Stimulated activated memory B cell treated with anti-CD40 and anti-IgM and Interleukin-4, amounts not matched to agents 10 μg/mL and 1 μg/mL and 100 μg/mL, for 72 hours (primary cell): ENCODE data around the gene DLG2.

Experiments
- ATAC-seq: fragments of 150-1000 bp; cut with Tn5 transposase; 2 replicates; pipeline ENCODE4 v1.10.0; 2021
- H3K27ac Mint-ChIP-seq: one replicate; pipeline ENCODE4 v1.8.0; 2022; ENCODE audit warnings: mild to moderate bottlenecking, mixed read lengths
- H3K27me3 Mint-ChIP-seq: one replicate; pipeline ENCODE4 v1.8.0; 2022; ENCODE audit warnings: mixed read lengths
- H3K36me3 Mint-ChIP-seq: one replicate; pipeline ENCODE4 v1.8.0; 2022; ENCODE audit warnings: mixed read lengths
- H3K4me1 Mint-ChIP-seq: one replicate; pipeline ENCODE4 v1.8.0; 2022; ENCODE audit warnings: mixed read lengths
- H3K4me3 Mint-ChIP-seq: one replicate; pipeline ENCODE4 v1.8.0; 2022; ENCODE audit warnings: mild to moderate bottlenecking, moderate library complexity, mixed read lengths
- H3K9me3 Mint-ChIP-seq: one replicate; pipeline ENCODE4 v1.8.0; 2022; ENCODE audit warnings: mixed read lengths

Gene DLG2

DNA sequence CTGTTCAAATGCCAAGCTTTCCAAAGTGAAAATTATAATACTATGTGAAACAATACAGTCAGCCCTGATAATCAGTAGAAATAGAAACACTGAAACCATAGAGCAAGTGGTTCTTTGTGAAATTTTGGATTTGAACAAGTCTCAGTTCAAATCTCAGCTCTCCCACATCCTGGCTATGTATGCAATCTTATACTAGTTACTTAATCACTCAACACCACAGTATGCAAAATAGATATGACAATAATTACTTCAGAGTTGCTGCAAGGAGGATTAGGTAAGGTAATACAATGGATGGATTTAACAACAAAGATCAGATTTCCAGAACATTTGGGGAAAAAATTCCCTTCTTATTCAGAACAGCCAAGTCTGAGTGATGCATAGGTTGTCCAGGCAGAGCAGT lies 1489.2 kb downstream of the DLG2 start:
- H3K4me3 Mint-ChIP-seq, result no peak overlapping the region
- no peaks in the 10 kb centered on the region for H3K27me3 Mint-ChIP-seq
- no peaks in the 10 kb centered on the region for H3K4me1 Mint-ChIP-seq
- H3K9me3 Mint-ChIP-seq, result no peaks in the 10 kb centered on the region
- H3K36me3 Mint-ChIP-seq, result no peaks in the 10 kb centered on the region
- no peak for ATAC-seq
- H3K27ac Mint-ChIP-seq, result no peak overlapping the region

GRCh38 chr11:84137505-84137904 lies 1489.6 kb downstream of the DLG2 start:
- no peak overlapping the region for H3K27ac Mint-ChIP-seq
- ATAC-seq, result no peak
- H3K4me1 Mint-ChIP-seq, result no peaks in the 10 kb centered on the region
- no peak overlapping the region for H3K4me3 Mint-ChIP-seq
- no peaks in the 10 kb centered on the region for H3K9me3 Mint-ChIP-seq
- no peaks in the 10 kb centered on the region for H3K36me3 Mint-ChIP-seq
- H3K27me3 Mint-ChIP-seq, result no peaks in the 10 kb centered on the region

GRCh38 chr11:84136926-84137325 lies 1490.2 kb downstream of the DLG2 start:
- H3K9me3 Mint-ChIP-seq, result no peaks in the 10 kb centered on the region
- H3K4me1 Mint-ChIP-seq, result no peaks in the 10 kb centered on the region
- H3K27ac Mint-ChIP-seq, result no peak overlapping the region
- no peaks in the 10 kb centered on the region for H3K27me3 Mint-ChIP-seq
- no peak overlapping the region for H3K4me3 Mint-ChIP-seq
- H3K36me3 Mint-ChIP-seq, result no peaks in the 10 kb centered on the region
- ATAC-seq, result no peak

DNA sequence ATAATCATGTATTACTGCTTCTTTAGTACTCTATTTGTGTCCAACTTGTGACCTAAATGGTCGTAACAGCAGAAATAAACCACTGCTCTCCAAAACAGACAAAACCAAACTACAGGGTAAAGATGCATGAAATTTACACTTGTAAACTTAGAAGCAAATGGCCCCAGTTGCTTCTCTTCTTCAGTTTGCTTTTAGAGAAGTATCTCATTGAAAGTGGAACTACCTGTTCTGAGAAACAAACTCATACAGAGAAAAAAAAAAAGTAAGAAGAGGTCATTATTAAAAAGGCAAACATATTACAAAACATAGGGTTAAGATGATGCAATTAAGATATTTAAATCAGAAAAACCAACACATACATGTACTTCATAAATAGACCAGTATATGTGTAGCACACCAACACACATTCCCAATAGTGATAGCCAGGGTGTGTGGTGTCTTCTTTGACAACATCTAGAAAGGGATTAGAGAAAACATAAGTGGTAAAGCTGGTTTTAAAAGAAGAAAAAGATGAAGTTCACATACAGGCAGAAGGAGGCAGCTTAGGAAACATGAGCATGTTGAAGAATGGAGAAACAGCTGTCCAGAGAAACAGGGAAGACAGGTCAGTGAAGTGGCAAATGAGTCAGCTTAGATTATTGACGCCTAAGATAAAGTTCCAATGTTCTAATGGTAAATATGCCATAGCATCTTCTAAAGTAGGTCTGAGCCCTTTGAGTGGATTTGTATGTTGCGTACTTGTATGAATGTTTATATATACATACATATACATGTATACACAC lies 1496.3 kb downstream of the DLG2 start:
- ATAC-seq, result no peak
- no peaks in the 10 kb centered on the region for H3K4me1 Mint-ChIP-seq
- no peaks in the 10 kb centered on the region for H3K27me3 Mint-ChIP-seq
- no peaks in the 10 kb centered on the region for H3K36me3 Mint-ChIP-seq
- peaks cover 2% of the 10 kb centered on the region for H3K9me3 Mint-ChIP-seq
- H3K27ac Mint-ChIP-seq, result no peak overlapping the region
- H3K4me3 Mint-ChIP-seq, result no peak overlapping the region

GRCh38 chr11:84129961-84130576 lies 1497.1 kb downstream of the DLG2 start:
- no peak for ATAC-seq
- peaks cover 2% of the 10 kb centered on the region for H3K9me3 Mint-ChIP-seq
- H3K36me3 Mint-ChIP-seq, result no peaks in the 10 kb centered on the region
- no peaks in the 10 kb centered on the region for H3K4me1 Mint-ChIP-seq
- H3K27ac Mint-ChIP-seq, result no peak overlapping the region
- H3K4me3 Mint-ChIP-seq, result no peak overlapping the region
- H3K27me3 Mint-ChIP-seq, result no peaks in the 10 kb centered on the region

- H3K27me3 Mint-ChIP-seq, result no peaks in the 10 kb centered on the region
- no peak overlapping the region for H3K27ac Mint-ChIP-seq
- peaks cover 2% of the 10 kb centered on the region for H3K9me3 Mint-ChIP-seq
These were observed 1498.3 kb downstream of the DLG2 start for GRCh38 chr11:84128840-84129239.

DNA sequence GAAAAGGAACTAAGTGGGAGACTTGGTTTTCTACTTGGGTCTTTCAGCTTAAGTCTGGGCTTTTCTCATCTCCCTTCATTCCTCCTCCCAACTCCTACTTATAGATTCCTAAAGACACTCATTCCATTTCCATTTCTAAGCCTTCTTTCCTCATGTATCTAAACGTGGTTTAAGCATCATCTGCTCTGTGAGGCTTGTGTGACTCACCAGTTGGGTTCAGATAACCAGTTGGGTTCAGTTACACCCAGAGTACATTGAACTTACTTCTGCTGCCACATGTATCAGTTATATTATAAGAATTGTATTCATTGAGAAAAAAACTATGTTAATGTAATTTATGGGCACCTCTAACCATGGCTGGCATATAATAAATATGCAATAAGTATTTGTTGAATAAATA lies 1509.8 kb downstream of the DLG2 start:
- Mint-ChIP-seq H3K4me1 (no peaks in the 10 kb centered on the region), H3K4me3 (no peak overlapping the region), H3K27me3 (no peaks in the 10 kb centered on the region), H3K9me3 (peaks cover 6% of the 10 kb centered on the region), H3K36me3 (no peaks in the 10 kb centered on the region), H3K27ac (no peak overlapping the region)
- no peak for ATAC-seq

More at GRCh38 chr11:84128840-84129239, 1498.3 kb downstream of the DLG2 start:
- ATAC-seq, result no peak
- Mint-ChIP-seq H3K4me1 (no peaks in the 10 kb centered on the region), H3K36me3 (no peaks in the 10 kb centered on the region), H3K4me3 (no peak overlapping the region)

- H3K27me3 Mint-ChIP-seq, result no peaks in the 10 kb centered on the region
- H3K36me3 Mint-ChIP-seq, result no peaks in the 10 kb centered on the region
- H3K4me3 Mint-ChIP-seq, result no peak overlapping the region
- ATAC-seq, result no peak
- no peaks in the 10 kb centered on the region for H3K4me1 Mint-ChIP-seq
- H3K27ac Mint-ChIP-seq, result no peak overlapping the region
- H3K9me3 Mint-ChIP-seq, result no peaks in the 10 kb centered on the region
These were observed 1520.6 kb downstream of the DLG2 start for GRCh38 chr11:84106541-84106940.

DNA sequence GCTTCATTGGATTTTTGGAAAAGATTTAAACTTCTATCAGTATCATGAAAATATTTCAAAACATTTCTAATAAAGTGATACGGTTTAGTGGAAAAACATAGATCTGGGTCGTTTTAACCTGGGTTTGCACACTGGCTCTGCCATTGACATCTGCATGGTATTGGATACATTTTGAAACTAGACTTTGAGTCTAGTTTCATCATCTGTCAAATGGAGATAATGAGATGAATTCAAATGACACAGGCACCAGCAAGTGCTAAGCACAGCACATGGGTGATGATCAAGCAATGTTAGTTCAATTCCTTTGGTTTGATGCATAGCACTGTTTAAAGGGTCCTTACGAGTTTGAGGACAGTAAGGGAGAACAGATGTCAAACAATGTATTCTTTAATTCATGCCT lies 1522.0 kb downstream of the DLG2 start:
- Mint-ChIP-seq H3K9me3 (no peaks in the 10 kb centered on the region), H3K4me3 (no peak overlapping the region), H3K27me3 (no peaks in the 10 kb centered on the region), H3K4me1 (no peaks in the 10 kb centered on the region), H3K27ac (no peak overlapping the region), H3K36me3 (no peaks in the 10 kb centered on the region)
- no peak for ATAC-seq

DNA sequence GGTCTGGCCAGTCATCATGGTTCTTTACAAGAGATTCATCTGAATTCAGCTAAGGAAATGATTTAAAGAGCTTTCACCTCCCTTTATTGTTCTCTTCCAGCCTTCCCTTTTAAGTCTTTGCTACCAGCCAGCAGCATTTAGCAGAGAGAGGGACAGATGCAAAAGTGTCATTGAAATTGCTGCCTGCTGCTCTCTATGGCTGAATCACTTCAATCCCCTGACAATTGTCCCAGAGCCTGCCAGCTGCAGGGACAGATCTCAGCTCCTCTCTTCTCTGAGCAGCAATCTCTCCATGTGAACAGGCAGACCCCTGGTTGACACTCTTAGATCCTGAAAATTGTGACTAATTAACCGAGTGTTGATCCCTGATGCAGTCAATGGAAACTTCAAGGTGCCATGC lies 1524.0 kb downstream of the DLG2 start:
- Mint-ChIP-seq H3K9me3 (no peaks in the 10 kb centered on the region), H3K27me3 (no peaks in the 10 kb centered on the region), H3K36me3 (no peaks in the 10 kb centered on the region), H3K27ac (no peak overlapping the region), H3K4me3 (no peak overlapping the region), H3K4me1 (no peaks in the 10 kb centered on the region)
- ATAC-seq, result no peak

GRCh38 chr11:84097186-84097585 lies 1530.0 kb downstream of the DLG2 start:
- no peaks in the 10 kb centered on the region for H3K27me3 Mint-ChIP-seq
- no peak overlapping the region for H3K27ac Mint-ChIP-seq
- H3K4me1 Mint-ChIP-seq, result no peaks in the 10 kb centered on the region
- no peak for ATAC-seq
- H3K9me3 Mint-ChIP-seq, result no peaks in the 10 kb centered on the region
- no peak overlapping the region for H3K4me3 Mint-ChIP-seq
- no peaks in the 10 kb centered on the region for H3K36me3 Mint-ChIP-seq

- ATAC-seq, result no peak
- Mint-ChIP-seq H3K4me1 (no peaks in the 10 kb centered on the region), H3K4me3 (no peak overlapping the region), H3K27me3 (no peaks in the 10 kb centered on the region), H3K36me3 (no peaks in the 10 kb centered on the region), H3K9me3 (peaks cover 3% of the 10 kb centered on the region), H3K27ac (no peak overlapping the region)
These were observed 1535.7 kb downstream of the DLG2 start for GRCh38 chr11:84091212-84091986.

DNA sequence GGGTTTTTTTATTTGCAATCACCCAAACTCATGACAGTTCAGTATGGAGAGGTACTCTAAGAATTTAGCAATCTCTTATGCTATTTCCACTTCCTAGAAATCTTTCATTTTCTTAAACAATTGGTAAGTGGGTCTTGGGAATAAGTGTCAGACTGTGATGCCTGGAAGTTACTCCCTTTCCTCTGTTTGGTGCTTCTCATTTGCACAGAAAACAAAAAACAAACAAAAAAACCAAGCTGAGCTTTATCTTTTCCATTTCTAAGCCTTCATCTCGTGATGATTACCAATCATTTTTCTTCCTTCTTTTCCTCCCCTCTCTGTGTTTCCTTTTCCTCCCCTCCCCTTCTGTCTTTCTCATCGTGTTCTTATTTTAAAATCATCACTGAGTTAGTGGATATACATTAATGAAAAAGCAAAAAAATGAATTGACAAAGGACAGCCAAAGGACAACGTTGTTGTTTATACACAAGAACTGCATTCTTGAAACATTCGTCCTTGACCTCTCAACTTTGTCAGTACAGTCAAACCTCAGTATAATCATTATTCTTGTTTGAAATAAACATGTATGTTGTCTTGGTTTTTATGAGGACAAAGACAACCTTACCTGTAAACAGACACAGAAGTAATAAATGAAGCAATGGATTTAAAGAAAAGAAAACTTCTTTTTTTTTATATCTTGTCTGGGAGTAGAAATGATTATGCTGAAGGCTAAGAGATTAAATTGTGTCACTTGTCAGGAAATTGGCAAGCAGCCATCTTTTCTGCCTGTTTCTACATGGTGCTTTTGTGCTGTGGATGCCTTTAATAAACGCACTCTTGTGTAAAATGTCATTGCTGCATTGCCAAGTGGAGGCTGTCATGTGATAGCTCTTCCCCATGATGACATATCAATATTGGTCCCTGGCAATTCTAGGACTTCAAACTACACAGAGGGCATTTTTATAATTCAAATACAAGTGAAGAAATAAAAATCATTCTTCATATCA lies 1537.8 kb downstream of the DLG2 start:
- H3K27me3 Mint-ChIP-seq, result no peaks in the 10 kb centered on the region

GRCh38 chr11:84071851-84072250 lies 1555.3 kb downstream of the DLG2 start:
- no peaks in the 10 kb centered on the region for H3K36me3 Mint-ChIP-seq
- no peaks in the 10 kb centered on the region for H3K4me1 Mint-ChIP-seq
- no peak overlapping the region for H3K4me3 Mint-ChIP-seq
- ATAC-seq, result no peak
- H3K27me3 Mint-ChIP-seq, result no peaks in the 10 kb centered on the region
- no peak overlapping the region for H3K27ac Mint-ChIP-seq
- peaks cover 3% of the 10 kb centered on the region for H3K9me3 Mint-ChIP-seq

More for the DNA sequence above, 1537.8 kb downstream of the DLG2 start:
- Mint-ChIP-seq H3K27ac (no peak overlapping the region), H3K36me3 (no peaks in the 10 kb centered on the region), H3K4me1 (no peaks in the 10 kb centered on the region), H3K4me3 (no peak overlapping the region), H3K9me3 (peaks cover 3% of the 10 kb centered on the region)
- no peak for ATAC-seq

DNA sequence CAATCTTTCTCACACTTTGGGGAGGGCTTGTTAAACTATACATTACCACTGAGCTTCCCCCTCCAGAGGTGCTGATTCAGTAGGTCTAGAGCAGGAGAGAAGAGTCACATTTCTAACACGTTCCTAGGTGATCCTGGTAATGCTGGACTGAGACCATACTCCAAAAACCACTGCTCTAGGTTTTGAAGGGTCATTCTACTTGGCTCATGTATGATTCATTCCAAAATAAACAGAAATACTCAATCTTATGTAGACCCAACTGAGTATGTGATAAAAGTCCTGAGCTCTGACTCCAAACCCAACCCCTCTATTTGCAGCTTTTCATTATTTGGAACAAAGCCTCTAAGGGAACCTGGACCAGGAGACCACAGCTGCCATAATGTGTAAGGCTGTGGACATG lies 1558.1 kb downstream of the DLG2 start:
- H3K27me3 Mint-ChIP-seq, result no peaks in the 10 kb centered on the region
- H3K4me1 Mint-ChIP-seq, result no peaks in the 10 kb centered on the region
- H3K4me3 Mint-ChIP-seq, result no peak overlapping the region
- H3K36me3 Mint-ChIP-seq, result no peaks in the 10 kb centered on the region
- no peak overlapping the region for H3K27ac Mint-ChIP-seq
- no peak for ATAC-seq
- peaks cover 4% of the 10 kb centered on the region for H3K9me3 Mint-ChIP-seq
